Activated CD4-positive, alpha-beta T cell treated with anti-CD3 and anti-CD28 coated beads, Interleukin-2, amount 50 U/mL, for 24 hours (primary cell): ENCODE measurements around the gene CCL11.
"Not testable (repeated sequence)": the region's sequence is repeated elsewhere in the genome, so short reads cannot be mapped to it uniquely, and the experiment has no call there.

Experiments used
- DNase-seq, 2 donors: peaks; one replicate each; pipeline ENCODE4 v3.0.0-alpha.2; 2020; ENCODE audit warnings: low read depth in 1 of 2, low spot score in 1 of 2

Gene CCL11

DNA sequence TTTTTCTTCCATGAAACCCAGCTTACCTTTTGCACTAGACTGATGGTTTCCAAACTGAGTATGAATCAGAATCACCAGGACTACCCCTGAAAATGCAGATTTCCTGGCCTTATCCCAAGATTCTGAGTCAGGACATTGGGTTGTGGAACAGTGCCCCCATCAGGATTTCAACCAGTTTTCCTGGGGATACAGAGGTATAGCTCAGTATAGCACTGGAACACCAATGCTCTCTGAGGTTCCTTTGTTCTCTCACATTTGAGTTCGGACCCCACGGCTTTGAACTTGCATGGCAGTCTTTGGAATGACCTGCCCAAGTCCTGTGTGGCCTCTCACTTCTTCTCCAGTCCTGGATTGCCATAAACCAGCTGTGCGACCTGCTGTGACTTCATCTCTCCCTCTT lies 20.9 kb downstream of the CCL11 start:
- DNase-seq, result no peak

DNA sequence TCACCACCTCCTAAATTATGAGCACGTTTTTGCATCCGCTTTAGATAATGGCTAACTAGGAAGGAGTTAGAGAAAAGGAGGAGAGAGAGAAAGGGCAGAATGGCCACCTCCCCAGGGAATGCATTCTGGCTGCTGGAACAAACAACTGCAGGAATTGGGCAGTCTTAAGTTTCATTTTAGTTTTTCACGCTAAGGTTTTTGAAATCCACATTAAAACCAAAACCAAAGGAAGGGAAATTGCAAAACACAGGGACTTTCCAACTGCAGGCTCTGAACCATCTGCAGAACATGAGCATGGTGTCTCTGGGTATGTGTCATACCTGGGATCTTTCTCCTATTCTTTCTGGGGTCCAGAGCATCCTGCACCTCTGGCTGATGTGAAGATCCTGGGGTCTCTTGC lies 21.6 kb downstream of the CCL11 start:
- no peak for DNase-seq

DNA sequence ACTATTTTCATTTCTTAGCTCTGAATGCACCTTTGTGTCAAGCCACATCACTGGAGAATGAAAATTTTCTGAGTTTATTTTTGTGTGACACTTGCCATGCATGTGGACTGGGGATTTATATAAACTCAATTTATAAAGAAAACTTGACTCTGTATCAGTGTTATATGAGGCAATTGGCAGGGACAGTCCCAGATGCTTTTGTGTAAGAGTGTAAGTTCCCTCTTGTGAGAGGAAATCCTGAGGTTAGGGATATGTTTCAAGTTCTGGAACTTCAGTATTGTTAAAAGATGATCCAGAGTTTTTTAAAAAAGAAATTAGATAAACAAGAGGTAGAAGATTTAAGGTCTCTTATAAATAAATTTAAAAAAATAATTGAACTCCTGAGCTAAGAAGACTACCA lies 22.8 kb downstream of the CCL11 start:
- DNase-seq, result no peak

DNA sequence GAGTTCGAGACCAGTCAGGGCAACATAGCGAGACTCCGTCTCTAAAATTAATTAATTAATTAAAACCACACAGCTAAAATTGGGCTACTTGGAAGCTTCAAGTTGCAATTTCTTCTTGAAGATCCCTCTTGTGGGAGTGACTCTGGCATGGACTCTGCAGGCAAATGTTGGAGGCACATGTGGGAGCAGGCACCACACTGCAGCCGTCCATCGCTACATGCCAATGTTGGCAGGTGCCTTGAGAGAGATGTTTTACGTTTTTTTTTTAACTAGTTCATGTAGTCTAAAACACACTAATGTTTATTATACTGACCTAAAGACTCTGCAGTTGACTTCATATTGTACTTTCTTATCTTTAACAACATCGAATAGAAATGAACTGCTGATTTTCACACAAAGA lies 25.7 kb downstream of the CCL11 start:
- DNase-seq, result no peak

DNA sequence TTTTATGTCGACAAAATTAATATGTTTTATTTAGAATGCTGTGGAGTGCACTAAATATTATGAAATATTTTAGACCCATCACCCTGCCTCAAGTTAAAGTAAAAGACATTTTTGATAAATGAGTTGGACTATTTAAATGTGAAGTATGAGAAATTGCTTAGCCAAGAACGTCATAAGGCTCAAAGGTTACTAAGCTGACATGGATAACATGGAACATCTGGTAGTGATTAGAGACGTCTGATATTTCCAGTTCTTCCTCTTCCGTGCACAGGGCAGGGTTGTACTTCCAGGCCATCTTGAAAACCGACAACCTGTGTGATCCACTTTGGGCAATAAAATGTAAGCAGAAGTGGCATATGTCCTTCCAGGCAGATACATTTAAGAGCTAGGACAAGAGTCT lies 26.5 kb downstream of the CCL11 start:
- DNase-seq, result no peak

DNA sequence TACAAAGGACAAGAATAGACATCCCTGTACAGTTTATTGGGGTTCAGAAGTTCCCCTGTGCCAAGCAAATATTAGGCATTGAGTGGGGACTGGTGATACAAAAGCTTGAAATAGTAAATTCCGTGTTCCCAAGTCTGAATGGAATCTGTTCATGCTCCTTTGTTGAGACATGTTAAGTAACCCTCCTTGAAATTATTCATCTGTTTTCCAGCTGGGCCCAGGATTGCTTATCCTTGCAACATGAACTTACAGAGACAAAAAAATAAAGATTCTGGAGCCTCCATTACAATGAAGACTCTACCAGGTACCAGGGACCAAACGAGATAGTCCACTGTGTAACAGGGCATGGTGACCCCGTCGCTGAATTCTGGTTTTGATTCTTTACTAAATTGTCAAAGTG lies 27.6 kb downstream of the CCL11 start:
- no peak for DNase-seq

DNA sequence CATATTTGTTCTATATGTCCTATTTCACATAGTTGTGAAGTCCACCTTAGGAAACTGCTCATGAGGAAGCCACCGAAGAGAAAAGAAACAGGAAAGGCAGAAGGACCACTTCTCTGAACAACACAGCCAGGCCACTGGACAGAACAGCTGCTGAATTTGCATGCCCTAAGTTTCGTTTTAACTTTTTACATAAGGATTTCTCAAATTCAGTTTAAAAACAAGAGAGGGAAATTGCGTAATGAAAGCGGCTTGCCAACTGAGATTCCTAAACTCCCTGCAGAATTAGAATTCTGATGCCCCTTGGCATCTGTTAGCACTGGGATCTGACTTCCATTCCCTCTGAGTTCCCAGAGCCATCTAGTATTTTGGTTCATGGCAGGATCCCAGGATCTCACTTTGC lies 28.7 kb downstream of the CCL11 start:
- DNase-seq, result no peak

DNA sequence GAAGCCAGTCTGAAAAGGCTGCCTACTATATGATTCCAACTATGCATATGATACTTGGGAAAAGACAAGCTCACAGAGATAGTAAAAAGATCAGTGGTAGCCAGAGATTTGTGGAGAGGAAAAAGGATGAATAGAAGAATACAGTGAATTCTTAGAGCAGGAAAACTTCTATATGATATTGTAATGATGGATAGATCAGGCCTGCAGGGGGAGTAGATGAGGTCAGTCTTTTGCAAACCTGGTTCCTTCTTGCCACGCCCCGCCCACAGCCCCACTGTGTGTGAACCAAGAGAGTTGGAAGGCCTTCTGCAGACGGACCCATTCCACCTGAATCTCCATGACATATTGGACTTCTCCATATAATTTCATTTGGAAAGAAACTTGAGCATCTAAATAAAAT lies 32.9 kb downstream of the CCL11 start:
- no peak for DNase-seq

DNA sequence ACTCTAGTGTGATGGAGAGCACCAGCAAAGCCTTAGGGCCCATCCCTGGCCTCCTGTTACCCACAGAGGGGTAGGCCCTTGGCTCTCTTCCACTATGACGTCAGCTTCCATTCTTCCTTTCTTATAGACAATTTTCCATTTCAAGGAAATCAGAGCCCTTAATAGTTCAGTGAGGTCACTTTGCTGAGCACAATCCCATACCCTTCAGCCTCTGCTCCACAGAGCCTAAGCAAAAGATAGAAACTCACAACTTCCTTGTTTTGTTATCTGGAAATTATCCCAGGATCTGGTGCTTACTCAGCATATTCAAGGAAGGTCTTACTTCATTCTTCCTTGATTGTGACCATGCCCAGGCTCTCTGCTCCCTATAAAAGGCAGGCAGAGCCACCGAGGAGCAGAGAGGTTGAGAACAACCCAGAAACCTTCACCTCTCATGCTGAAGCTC lies 33.5 kb downstream of the CCL11 start, which contains the start of gene CCL8:
TSS of gene CCL8 (plus strand) at position 397 of the 445 bp plus-strand sequence. CDS start 67 bp downstream, outside the sequence.
- DNase-seq, result no peak

DNA sequence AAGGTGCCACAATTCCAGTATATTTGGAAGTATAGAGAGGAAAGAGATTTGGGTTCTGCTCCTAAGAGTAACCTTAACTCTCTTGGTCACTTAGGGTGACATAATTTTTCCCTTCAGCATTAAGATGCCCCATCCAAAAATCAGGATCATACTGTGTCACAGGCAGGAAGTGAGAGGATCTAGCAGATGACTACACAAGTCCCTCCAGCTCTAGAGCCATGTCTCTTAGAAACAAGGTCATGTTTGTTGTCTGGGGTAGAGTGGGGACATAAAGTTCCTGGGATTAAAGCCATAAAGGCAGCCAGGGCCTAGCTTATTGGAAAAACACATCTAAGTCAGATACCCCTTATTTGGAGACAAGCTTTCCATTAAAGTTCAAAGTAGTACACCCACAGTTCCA lies 36.4 kb downstream of the CCL11 start:
- no peak for DNase-seq

DNA sequence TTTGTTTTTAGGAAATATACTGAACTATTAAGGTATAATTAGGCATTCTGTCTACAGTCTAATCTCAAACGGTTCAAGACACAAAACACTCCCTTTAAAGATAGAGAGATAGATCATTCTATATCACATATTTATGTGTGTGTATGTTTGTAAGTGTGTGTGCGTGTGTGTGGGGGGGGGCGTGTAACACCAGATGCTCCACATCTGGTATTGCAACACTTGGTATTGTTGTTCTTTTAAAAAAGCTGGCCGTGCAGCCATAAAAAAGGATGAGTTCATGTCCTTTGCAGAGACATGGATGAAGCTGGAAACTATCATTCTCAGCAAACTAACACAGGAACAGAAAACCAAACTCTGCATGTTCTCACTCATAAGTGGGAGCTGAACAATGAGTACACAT lies 42.0 kb downstream of the CCL11 start:
- not testable (repeated sequence) for DNase-seq

DNA sequence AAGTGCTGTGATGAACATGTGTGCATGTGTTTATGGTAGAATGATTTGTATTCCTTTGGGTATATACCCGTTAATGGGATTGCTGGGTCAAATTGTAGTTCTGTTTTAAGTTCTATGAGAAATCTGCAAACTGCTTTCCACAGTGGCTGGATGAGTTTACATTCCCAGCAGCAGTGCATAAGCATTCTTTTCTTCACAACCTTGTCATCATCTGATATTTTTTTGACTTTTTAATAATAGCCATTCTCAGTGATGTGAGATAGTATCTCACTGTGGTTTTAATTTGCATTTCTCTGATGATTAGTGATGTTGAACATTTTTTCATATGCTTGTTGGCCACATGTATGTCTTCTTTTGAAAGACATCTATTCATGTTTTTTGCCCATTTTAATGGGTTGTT lies 52.2 kb downstream of the CCL11 start:
- DNase-seq, result no peak
